RCC 7860 (cell line): ENCODE results near the gene PACSIN1.

Source experiments
- DNase-seq: peaks from one replicate; pipeline ENCODE4 v3.0.0-alpha.2; 2015; ENCODE audit warnings: low spot score
- FAIRE-seq: peaks from 2 replicates; lab custom pipeline; 2012; peaks lifted over from hg19 to GRCh38; lab: Jason Lieb, UNC

PACSIN1 gene

GRCh38 chr6:34575326-34575725, 109.5 kb downstream of the PACSIN1 start:
- FAIRE-seq (no peak), DNase-seq (no peak)

GRCh38 chr6:34576286-34576955, 110.5 kb downstream of the PACSIN1 start:
- DNase-seq (no peak), FAIRE-seq (no peak)

GRCh38 chr6:34578445-34579262, 112.8 kb downstream of the PACSIN1 start:
- no peak for DNase-seq
- no peak for FAIRE-seq

- FAIRE-seq (no peak), DNase-seq (no peak)
Observed at GRCh38 chr6:34580707-34581560, 115.1 kb downstream of the PACSIN1 start.

GRCh38 chr6:34581561-34581920, 115.7 kb downstream of the PACSIN1 start:
- DNase-seq (no peak), FAIRE-seq (no peak)

GRCh38 chr6:34583461-34583860, 117.6 kb downstream of the PACSIN1 start:
- no peak for FAIRE-seq
- no peak for DNase-seq

- FAIRE-seq (no peak), DNase-seq (no peak)
Observed at GRCh38 chr6:34583861-34584604, 118.2 kb downstream of the PACSIN1 start.

- FAIRE-seq, result no peak
Observed at GRCh38 chr6:34584694-34585093, 118.8 kb downstream of the PACSIN1 start.

More at GRCh38 chr6:34584694-34585093, 118.8 kb downstream of the PACSIN1 start:
- no peak for DNase-seq
